Esophagus squamous epithelium (tissue), 5 donors: ENCODE measurements around the gene ZMIZ2. TPM values are rescaled to one million over a fixed set of nuclear protein-coding genes. Genes with fewer than 3 reads are reported as not detected.
A peak's percentile ranks its signal among the peaks of the same experiment; 100 is the strongest.

Experiments used
- DNase-seq: peaks from one replicate; lab custom pipeline; 2025; lab: John Stamatoyannopoulos, UW
- H3K27ac ChIP-seq, 4 donors: fragments of 200-600 bp; sonication (generic); one replicate each; pipeline ENCODE4 v1.5.1; 2016 to 2019; ENCODE audit warnings: mild to moderate bottlenecking in 1 of 4
- H3K27me3 ChIP-seq, 4 donors: fragments of 200-600 bp; sonication (generic); 1 replicate in 3 of 4; 2 replicates in 1 of 4; pipeline versions ENCODE4 v1.5.1 to v1.6.0; 2017 to 2021; ENCODE audit warnings: antibody characterized with exemption in 1 of 4
- H3K36me3 ChIP-seq, 3 donors: fragments of 200-600 bp; sonication (generic); one replicate each; pipeline ENCODE4 v1.5.1; 2016 to 2019
- H3K4me1 ChIP-seq, 3 donors: fragments of 200-600 bp; sonication (generic); one replicate each; pipeline ENCODE4 v1.5.1; 2017 to 2019
- H3K4me3 ChIP-seq, 4 donors: fragments of 200-600 bp; sonication (generic); 1 replicate in 3 of 4; 2 replicates in 1 of 4; pipeline ENCODE4 v1.5.1; 2016 to 2019; ENCODE audit warnings: mild to moderate bottlenecking in 2 of 4, moderate library complexity in 1 of 4
- H3K9me3 ChIP-seq, 3 donors: fragments of 200-600 bp; sonication (generic); one replicate each; pipeline ENCODE4 v1.5.1; 2016 to 2019
- CTCF ChIP-seq, 6 experiments: fragments of 450-650 bp in 4 of 6; fragments of 200-600 bp in 2 of 6; sonication (generic) in 2 of 6; IDR thresholded peaks; one replicate each; pipeline ENCODE4 v1.5.1; 2016 to 2019; ENCODE audit warnings: antibody characterized with exemption in 6 of 6, mild to moderate bottlenecking in 4 of 6, moderate library complexity in 4 of 6
- POLR2A ChIP-seq, 4 donors: fragments of 450-650 bp; IDR thresholded peaks; one replicate each; pipeline ENCODE4 v1.6.1; 2017; ENCODE audit warnings: antibody characterized with exemption in 4 of 4, mild to moderate bottlenecking in 4 of 4, moderate library complexity in 3 of 4
- WGBS, 2 donors: methylation state at CpG; one replicate each; pipeline ENCODE4 v1.1.5; 2018; 5-methylcytosine and 5-hydroxymethylcytosine counted together
- intact Hi-C: fragments of 100-400 bp; cut with DNase I; formaldehyde crosslinking; loops from one replicate; pipeline ENCODE4 v1.15.0; 2022
- total RNA-seq, 4 donors: library from RNA; depleted of rRNA; stranded (reverse); fragments of >200 nt; gene quantifications; one replicate each; pipeline ENCODE4 v1.1.0, GENCODE V29; 2016
- donor health status: DM: yes; HTN: yes; CAD: no.

ZMIZ2 gene
- total RNA-seq, 4 donors from 2014 or later = 6.9 to 25.4 (median 18.3) TPM

- WGBS, 2 donors = 87 to 95% methylated on average over 4 of the region's 4 CpGs
- Histone ChIP-seq H3K27me3 (no peaks in the 10 kb centered on the region), H3K4me1 (peaks cover 0 to 12% (median under 1%) of the 10 kb centered on the region in 3 donors), H3K9me3 (no peaks in the 10 kb centered on the region), H3K27ac (no peak overlapping the region), H3K4me3 (no peak overlapping the region), H3K36me3 (no peaks in the 10 kb centered on the region)
- DNase-seq = no peak
- TF ChIP-seq CTCF (IDR thresholded peaks at IDR 0.05) (no peak), POLR2A (IDR thresholded peaks at IDR 0.05) (no peak)
- intact Hi-C loops = no loop called here
These were observed 10.5 kb upstream of the ZMIZ2 start for GRCh38 chr7:44738051-44738723.

- Histone ChIP-seq H3K4me3 (no peak overlapping the region), H3K9me3 (no peaks in the 10 kb centered on the region), H3K36me3 (no peaks in the 10 kb centered on the region), H3K27ac (no peak overlapping the region), H3K27me3 (no peaks in the 10 kb centered on the region), H3K4me1 (peaks cover 0 to 13% (median 8%) of the 10 kb centered on the region in 3 donors)
- 91 to 95% methylated on average over 19 to 21 of the region's 23 CpGs for WGBS, 2 donors
- TF ChIP-seq CTCF (IDR thresholded peaks at IDR 0.05) = no peak
- TF ChIP-seq POLR2A (IDR thresholded peaks at IDR 0.05) = no peak
- DNase-seq = no peak
- intact Hi-C loops = no loop called here
These were observed 9.6 kb upstream of the ZMIZ2 start for GRCh38 chr7:44738876-44739665.

- H3K27me3 ChIP-seq = no peaks in the 10 kb centered on the region
- no peaks in the 10 kb centered on the region for H3K36me3 ChIP-seq
- TF ChIP-seq POLR2A (IDR thresholded peaks at IDR 0.05) (no peak), CTCF (IDR thresholded peaks at IDR 0.05) (no peak)
- H3K9me3 ChIP-seq = no peaks in the 10 kb centered on the region
- no peak overlapping the region for H3K4me3 ChIP-seq
- H3K27ac ChIP-seq = no peak overlapping the region
- no peak for DNase-seq
- peaks cover 0 to 15% (median 8%) of the 10 kb centered on the region in 3 donors for H3K4me1 ChIP-seq
- WGBS, 2 donors = 93 to 96% methylated on average over 2 of the region's 2 CpGs
- intact Hi-C loops = no loop called here
These were observed 8.6 kb upstream of the ZMIZ2 start for GRCh38 chr7:44740055-44740454.

GRCh38 chr7:44743750-44744149 is 4.9 kb upstream of the ZMIZ2 start:
- H3K9me3 ChIP-seq = no peaks in the 10 kb centered on the region
- H3K27ac ChIP-seq = peak overlapping the region in 2 of 4 donors; percentile 44 to 46
- intact Hi-C loops = no loop called here
- no peak for TF ChIP-seq CTCF (IDR thresholded peaks at IDR 0.05)
- no peak for TF ChIP-seq POLR2A (IDR thresholded peaks at IDR 0.05)
- no peak for DNase-seq
- no peaks in the 10 kb centered on the region for H3K36me3 ChIP-seq
- no peaks in the 10 kb centered on the region for H3K27me3 ChIP-seq
- no peak overlapping the region for H3K4me3 ChIP-seq
- 17 to 44% methylated on average over 1 of the region's 1 CpG for WGBS, 2 donors
- H3K4me1 ChIP-seq = peaks cover 0 to 24% (median 8%) of the 10 kb centered on the region in 3 donors
